Subcutaneous abdominal adipose tissue (tissue), 5 donors: ENCODE results near the gene BIK.

Source experiments
- H3K27ac ChIP-seq: one replicate; pipeline ENCODE4 v1.7.0; 2013; ENCODE audit warnings: low read depth, mild to moderate bottlenecking, inconsistent platforms, low read length, moderate library complexity
- H3K27me3 ChIP-seq, 5 donors: one replicate each; pipeline ENCODE4 v1.7.0; 2013; ENCODE audit warnings: low read length in 5 of 5, inconsistent platforms in 1 of 5; ENCODE audit not compliant: control insufficient read depth in 5 of 5, insufficient read depth in 4 of 5
- H3K36me3 ChIP-seq, 5 donors: one replicate each; pipeline ENCODE4 v1.7.0; 2013; ENCODE audit warnings: low read length in 5 of 5; ENCODE audit not compliant: control insufficient read depth in 5 of 5, insufficient read depth in 5 of 5
- H3K4me1 ChIP-seq, 5 donors: one replicate each; pipeline ENCODE4 v1.7.0; 2013; ENCODE audit warnings: low read length in 5 of 5, mild to moderate bottlenecking in 3 of 5, moderate library complexity in 1 of 5; ENCODE audit not compliant: control insufficient read depth in 5 of 5, insufficient read depth in 5 of 5
- H3K4me3 ChIP-seq, 5 donors: one replicate each; pipeline ENCODE4 v1.7.0; 2013; ENCODE audit warnings: low read length in 5 of 5, low read depth in 1 of 5
- H3K9ac ChIP-seq, 5 donors: one replicate each; pipeline ENCODE4 v1.7.0; 2013; ENCODE audit warnings: low read length in 5 of 5, mild to moderate bottlenecking in 4 of 5, moderate library complexity in 3 of 5
- H3K9me3 ChIP-seq, 5 donors: one replicate each; pipeline ENCODE4 v1.7.0; 2013; ENCODE audit warnings: low read length in 5 of 5; ENCODE audit not compliant: control insufficient read depth in 5 of 5
- donor health status: healthy.
- donor health status: healthy.
- donor health status: healthy.
- donor health status: healthy.
- donor health status: healthy.

The BIK gene

GRCh38 chr22:43167001-43167589 lies 56.5 kb downstream of the BIK start:
- H3K9ac ChIP-seq, result no peak overlapping the region
- peaks cover 0 to 66% (median 44%) of the 10 kb centered on the region in 5 donors for H3K36me3 ChIP-seq
- H3K4me1 ChIP-seq, result peaks cover 2 to 30% (median 26%) of the 10 kb centered on the region in 5 donors
- no peaks in the 10 kb centered on the region for H3K27me3 ChIP-seq
- H3K9me3 ChIP-seq, result no peaks in the 10 kb centered on the region
- H3K4me3 ChIP-seq, result no peak overlapping the region
- H3K27ac ChIP-seq, result no peak overlapping the region

GRCh38 chr22:43168471-43169309 lies 58.1 kb downstream of the BIK start:
- Histone ChIP-seq H3K36me3 (peaks cover 0 to 69% (median 46%) of the 10 kb centered on the region in 5 donors), H3K4me1 (peaks cover 2 to 17% (median 12%) of the 10 kb centered on the region in 5 donors)

GRCh38 chr22:43169310-43170130 lies 59.0 kb downstream of the BIK start:
- H3K36me3 ChIP-seq, result peaks cover 0 to 78% (median 54%) of the 10 kb centered on the region in 5 donors
- no peak overlapping the region for H3K4me3 ChIP-seq
- no peaks in the 10 kb centered on the region for H3K9me3 ChIP-seq
- no peak overlapping the region for H3K27ac ChIP-seq
- H3K9ac ChIP-seq, result no peak overlapping the region
- no peaks in the 10 kb centered on the region for H3K27me3 ChIP-seq
- peaks cover 0 to 9% (median 3%) of the 10 kb centered on the region in 5 donors for H3K4me1 ChIP-seq

More at GRCh38 chr22:43168471-43169309, 58.1 kb downstream of the BIK start:
- no peak overlapping the region for H3K27ac ChIP-seq
- H3K27me3 ChIP-seq, result no peaks in the 10 kb centered on the region
- H3K9ac ChIP-seq, result peak overlapping the region in 1 of 5 donors; percentile 13
- H3K9me3 ChIP-seq, result no peaks in the 10 kb centered on the region
- H3K4me3 ChIP-seq, result no peak overlapping the region

GRCh38 chr22:43170131-43170480 lies 59.6 kb downstream of the BIK start:
- Histone ChIP-seq H3K27ac (no peak overlapping the region), H3K9ac (no peak overlapping the region), H3K4me1 (peaks cover 0 to 6% (median 2%) of the 10 kb centered on the region in 5 donors), H3K36me3 (peaks cover 0 to 83% (median 60%) of the 10 kb centered on the region in 5 donors), H3K9me3 (no peaks in the 10 kb centered on the region), H3K4me3 (no peak overlapping the region), H3K27me3 (no peaks in the 10 kb centered on the region)

GRCh38 chr22:43171019-43171491 lies 60.5 kb downstream of the BIK start:
- Histone ChIP-seq H3K9me3 (no peaks in the 10 kb centered on the region), H3K4me1 (peaks cover 0 to 6% (median 2%) of the 10 kb centered on the region in 5 donors), H3K36me3 (peaks cover 0 to 89% (median 62%) of the 10 kb centered on the region in 5 donors), H3K4me3 (no peak overlapping the region), H3K27ac (no peak overlapping the region), H3K27me3 (no peaks in the 10 kb centered on the region), H3K9ac (no peak overlapping the region)

- peaks cover 0 to 87% (median 64%) of the 10 kb centered on the region in 5 donors for H3K36me3 ChIP-seq
- peaks cover 0 to 9% (median 2%) of the 10 kb centered on the region in 5 donors for H3K4me1 ChIP-seq
- H3K27me3 ChIP-seq, result no peaks in the 10 kb centered on the region
- H3K27ac ChIP-seq, result no peak overlapping the region
- no peaks in the 10 kb centered on the region for H3K9me3 ChIP-seq
- H3K4me3 ChIP-seq, result no peak overlapping the region
- no peak overlapping the region for H3K9ac ChIP-seq
Measured at GRCh38 chr22:43171607-43172006, 61.1 kb downstream of the BIK start.

- Histone ChIP-seq H3K36me3 (peaks cover 0 to 85% (median 63%) of the 10 kb centered on the region in 5 donors), H3K4me3 (no peak overlapping the region), H3K9ac (no peak overlapping the region), H3K27me3 (no peaks in the 10 kb centered on the region), H3K4me1 (peaks cover 0 to 9% (median 2%) of the 10 kb centered on the region in 5 donors), H3K9me3 (no peaks in the 10 kb centered on the region), H3K27ac (no peak overlapping the region)
Measured at GRCh38 chr22:43172191-43172590, 61.6 kb downstream of the BIK start.

- no peak overlapping the region for H3K27ac ChIP-seq
- peaks cover 0 to 9% (median 2%) of the 10 kb centered on the region in 5 donors for H3K4me1 ChIP-seq
- H3K9ac ChIP-seq, result no peak overlapping the region
- no peak overlapping the region for H3K4me3 ChIP-seq
- no peaks in the 10 kb centered on the region for H3K27me3 ChIP-seq
- H3K36me3 ChIP-seq, result peaks cover 0 to 81% (median 55%) of the 10 kb centered on the region in 5 donors
- no peaks in the 10 kb centered on the region for H3K9me3 ChIP-seq
Measured at GRCh38 chr22:43173566-43173965, 63.0 kb downstream of the BIK start.

- Histone ChIP-seq H3K4me3 (no peak overlapping the region), H3K36me3 (peaks cover 0 to 82% (median 61%) of the 10 kb centered on the region in 5 donors), H3K9ac (no peak overlapping the region), H3K27me3 (no peaks in the 10 kb centered on the region), H3K4me1 (peaks cover 0 to 9% (median 2%) of the 10 kb centered on the region in 5 donors), H3K27ac (no peak overlapping the region), H3K9me3 (no peaks in the 10 kb centered on the region)
Measured at GRCh38 chr22:43173976-43174720, 63.6 kb downstream of the BIK start.
